SJSA1 (cell line): Measurements from ENCODE around the gene ASIC1. TPM values are rescaled to one million over a fixed set of nuclear protein-coding genes. Genes with fewer than 3 reads are reported as not detected.
A peak's percentile ranks its signal among the peaks of the same experiment; 100 is the strongest.

Experiments
- DNase-seq, 2 experiments: peaks; one replicate each; pipeline ENCODE4 v3.0.0-alpha.2; 2015 to 2020; ENCODE audit warnings: low spot score in 2 of 2, low read depth in 1 of 2
- H3K27ac ChIP-seq: fragments of 250-450 bp; sonication (Bioruptor Pico); 2 replicates; pipeline ENCODE4 v1.5.1; 2020; ENCODE audit warnings: mild to moderate bottlenecking, moderate library complexity
- H3K27me3 ChIP-seq: fragments of 250-450 bp; sonication (Bioruptor Pico); replicated peaks from 2 replicates; pipeline ENCODE4 v1.5.1; 2020; ENCODE audit warnings: mild to moderate bottlenecking, moderate library complexity
- H3K36me3 ChIP-seq: fragments of 250-450 bp; sonication (Bioruptor Pico); 2 replicates; pipeline ENCODE4 v1.5.1; 2020; ENCODE audit warnings: mild to moderate bottlenecking
- H3K4me1 ChIP-seq: fragments of 250-450 bp; sonication (Bioruptor Pico); replicated peaks from 2 replicates; pipeline ENCODE4 v1.6.1; 2021; ENCODE audit warnings: mild to moderate bottlenecking
- H3K4me3 ChIP-seq: fragments of 250-450 bp; sonication (Bioruptor Pico); 2 replicates; pipeline ENCODE4 v1.5.1; 2020; ENCODE audit warnings: mild to moderate bottlenecking
- H3K9me3 ChIP-seq: fragments of 250-450 bp; sonication (Bioruptor Pico); replicated peaks from 2 replicates; pipeline ENCODE4 v1.5.1; 2020; ENCODE audit warnings: mild to moderate bottlenecking
- total RNA-seq: library from RNA; depleted of rRNA; stranded (reverse); fragments of >200 nt; shearing (Covaris generic); gene quantifications from 2 replicates; pipeline ENCODE4 v1.2.3, GENCODE V29; 2014; rRNA removed

ASIC1 gene
- total RNA-seq, 1 experiment from 2014 or later = 0.37 TPM

- Histone ChIP-seq H3K9me3 (no peaks in the 10 kb centered on the region), H3K4me3 (no peak overlapping the region), H3K36me3 (peaks cover 56% of the 10 kb centered on the region), H3K27me3 (no peaks in the 10 kb centered on the region), H3K27ac (no peak overlapping the region), H3K4me1 (no peaks in the 10 kb centered on the region)
- no peak for DNase-seq
Measured at GRCh38 chr12:50121641-50122040, 64.2 kb downstream of the ASIC1 start.

- Histone ChIP-seq H3K27me3 (no peaks in the 10 kb centered on the region), H3K36me3 (peaks cover 66% of the 10 kb centered on the region), H3K4me1 (no peaks in the 10 kb centered on the region), H3K4me3 (no peak overlapping the region), H3K27ac (no peak overlapping the region), H3K9me3 (no peaks in the 10 kb centered on the region)
- no peak for DNase-seq
Measured at GRCh38 chr12:50123203-50123602, 65.8 kb downstream of the ASIC1 start.

- H3K4me1 ChIP-seq = no peaks in the 10 kb centered on the region
- no peak overlapping the region for H3K4me3 ChIP-seq
- DNase-seq = no peak
- H3K27ac ChIP-seq = no peak overlapping the region
- peaks cover 69% of the 10 kb centered on the region for H3K36me3 ChIP-seq
- H3K27me3 ChIP-seq = no peaks in the 10 kb centered on the region
- no peaks in the 10 kb centered on the region for H3K9me3 ChIP-seq
Measured at GRCh38 chr12:50127546-50127945, 70.2 kb downstream of the ASIC1 start.

GRCh38 chr12:50129290-50129689 is 71.9 kb downstream of the ASIC1 start:
- Histone ChIP-seq H3K36me3 (peaks cover 72% of the 10 kb centered on the region), H3K27me3 (no peaks in the 10 kb centered on the region), H3K9me3 (no peaks in the 10 kb centered on the region), H3K4me3 (no peak overlapping the region), H3K27ac (no peak overlapping the region), H3K4me1 (no peaks in the 10 kb centered on the region)
- no peak for DNase-seq

- H3K9me3 ChIP-seq = no peaks in the 10 kb centered on the region
- H3K27ac ChIP-seq = no peak overlapping the region
- peaks cover 77% of the 10 kb centered on the region for H3K36me3 ChIP-seq
- H3K4me1 ChIP-seq = no peaks in the 10 kb centered on the region
- peak in 1 of 2 experiments; percentile 37 for DNase-seq
- no peak overlapping the region for H3K4me3 ChIP-seq
- no peaks in the 10 kb centered on the region for H3K27me3 ChIP-seq
Measured at GRCh38 chr12:50132505-50133135, 75.2 kb downstream of the ASIC1 start.

Other genes starting within 250 kb of the ASIC1 start
- gene NCKAP5L, start 229.2 kb upstream of the ASIC1 start, total RNA-seq = 35.7 and 43.5 TPM in 2 replicates
- 0.60 and 4.3 TPM in 2 replicates for gene BCDIN3D, start 214.5 kb upstream of the ASIC1 start, total RNA-seq
- gene FAIM2, start 153.7 kb upstream of the ASIC1 start, total RNA-seq = not detected in 2 replicates
- gene AQP2, start 106.9 kb upstream of the ASIC1 start, total RNA-seq = not detected in 2 replicates
- not detected in 2 replicates for gene AQP5, start 95.7 kb upstream of the ASIC1 start, total RNA-seq
- not detected in 2 replicates for gene AQP6, start 84.6 kb upstream of the ASIC1 start, total RNA-seq
- 194 and 212 TPM in 2 replicates for gene RACGAP1, start 32.1 kb upstream of the ASIC1 start, total RNA-seq
- 55.7 and 61.5 TPM in 2 replicates for gene SMARCD1, start 27.7 kb downstream of the ASIC1 start, total RNA-seq
- gene GPD1, start 46.4 kb downstream of the ASIC1 start, total RNA-seq = not detected in 2 replicates
- 49.7 and 62.3 TPM in 2 replicates for gene COX14, start 54.6 kb downstream of the ASIC1 start, total RNA-seq
- 23.1 and 36.3 TPM in 2 replicates for gene CERS5, start 109.8 kb downstream of the ASIC1 start, total RNA-seq
- gene LIMA1, start 225.9 kb downstream of the ASIC1 start, total RNA-seq = 156 and 199 TPM in 2 replicates